ENCODE measurements around the gene TTBK1. TPM values are rescaled to one million over a fixed set of nuclear protein-coding genes. Genes with fewer than 3 reads are reported as not detected.

TTBK1 gene
- total RNA-seq = 0.07 TPM in 1 of 2 replicates, not detected in the other

GRCh38 chr6:43242908-43243663 is at the start of gene TTBK1:
Gene TTBK1, plus strand, starts transcription at chr6:43243481. Its CDS starts 3,180 bp downstream, at chr6:43246661.

GRCh38 chr6:43228951-43229802 is 14.1 kb upstream of the TTBK1 start, which contains the start of gene DNPH1:
Gene DNPH1, minus strand, starts transcription at chr6:43229481. Its CDS starts 25 bp downstream, at chr6:43229456.

GRCh38 chr6:43297644-43298564 is 54.6 kb downstream of the TTBK1 start, which contains the start of gene SLC22A7:
Gene SLC22A7, plus strand, starts transcription at chr6:43298260. Its CDS starts 99 bp downstream, at chr6:43298359.

DNA sequence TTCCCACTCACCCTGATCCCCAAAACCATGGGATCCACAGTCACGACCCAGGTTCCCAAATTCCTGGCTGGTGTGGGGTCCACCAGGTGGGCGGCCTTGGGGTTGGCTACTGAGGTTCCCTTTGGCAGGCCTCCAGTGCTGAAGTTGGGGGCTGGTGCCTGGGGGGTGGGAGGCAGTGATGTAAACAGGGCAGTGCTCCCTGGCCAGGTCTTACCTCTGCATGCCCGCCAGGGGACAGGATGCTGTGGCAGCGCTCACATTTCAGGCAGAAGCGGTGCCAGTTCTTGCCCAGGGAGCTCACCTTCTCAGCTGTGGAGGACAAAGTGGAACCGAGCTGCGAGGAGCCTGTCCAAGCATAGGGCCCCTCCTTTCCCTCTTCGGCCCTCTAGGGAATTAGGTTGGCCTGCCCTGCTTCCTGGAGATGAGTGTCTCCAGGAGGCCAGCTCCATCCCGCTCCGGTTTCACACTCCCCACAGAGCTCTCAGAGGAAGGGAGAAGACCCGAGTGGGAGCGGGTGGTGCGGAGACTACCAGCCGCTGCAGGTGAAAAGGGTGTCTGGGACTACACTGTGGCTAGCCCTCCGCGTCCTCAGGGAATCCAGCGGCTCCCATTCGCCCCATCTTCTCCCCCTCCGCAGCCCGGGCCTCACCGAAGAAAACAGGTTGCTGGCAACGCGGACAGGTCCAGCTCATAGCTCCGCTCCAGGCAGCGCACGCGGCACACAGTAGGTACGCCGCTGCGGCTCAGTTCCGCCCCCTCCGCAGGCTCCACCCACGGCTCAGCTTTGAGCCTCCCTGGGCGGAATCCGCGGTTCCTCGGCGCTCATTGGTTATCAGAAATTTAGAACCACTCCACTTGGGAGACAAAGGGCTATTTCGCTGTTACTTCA is 65.1 kb downstream of the TTBK1 start, which contains the start of gene CRIP3:
TSS of gene CRIP3 (minus strand) at position 726 of the 889 bp plus-strand sequence. CDS start at position 692, 34 bp downstream.

Other genes with a start within 250 kb of the TTBK1 start
- gene MEA1, start 229.5 kb upstream of the TTBK1 start, total RNA-seq = 49.3 and 53.0 TPM in 2 replicates
- gene KLHDC3, start 229.2 kb upstream of the TTBK1 start, total RNA-seq = 59.1 and 86.7 TPM in 2 replicates
- 57.6 and 63.3 TPM in 2 replicates for gene RRP36, start 221.9 kb upstream of the TTBK1 start, total RNA-seq
- 68.9 and 77.8 TPM in 2 replicates for gene CUL7, start 189.6 kb upstream of the TTBK1 start, total RNA-seq
- gene MRPL2, start 184.0 kb upstream of the TTBK1 start, total RNA-seq = 16.3 and 19.5 TPM in 2 replicates
- gene KLC4, start 183.8 kb upstream of the TTBK1 start, total RNA-seq = 19.8 and 24.2 TPM in 2 replicates
- gene PTK7, start 167.2 kb upstream of the TTBK1 start, total RNA-seq = 36.5 and 85.2 TPM in 2 replicates
- gene SRF, start 72.2 kb upstream of the TTBK1 start, total RNA-seq = 19.1 and 27.0 TPM in 2 replicates
- 28.3 and 41.0 TPM in 2 replicates for gene CUL9, start 61.3 kb upstream of the TTBK1 start, total RNA-seq
- 29.1 and 40.7 TPM in 2 replicates for gene DNPH1, start 14.0 kb upstream of the TTBK1 start, total RNA-seq
- gene SLC22A7, start 54.8 kb downstream of the TTBK1 start, total RNA-seq = not detected in 2 replicates
- 0.39 TPM in 1 of 2 replicates, not detected in the other for gene CRIP3, start 65.3 kb downstream of the TTBK1 start, total RNA-seq
- gene ZNF318, start 126.2 kb downstream of the TTBK1 start, total RNA-seq = 8.0 and 9.5 TPM in 2 replicates
- 24.1 and 30.9 TPM in 2 replicates for gene ABCC10, start 184.1 kb downstream of the TTBK1 start, total RNA-seq
- 0.20 and 0.86 TPM in 2 replicates for gene DLK2, start 212.1 kb downstream of the TTBK1 start, total RNA-seq
- gene TJAP1, start 234.1 kb downstream of the TTBK1 start, total RNA-seq = 9.6 and 13.7 TPM in 2 replicates